GM12878 (cell line): ENCODE results near the gene TENT4B. TPM values are rescaled to one million over a fixed set of nuclear protein-coding genes. Genes with fewer than 3 reads are reported as not detected.
A peak's percentile ranks its signal among the peaks of the same experiment; 100 is the strongest.

ENCODE experiments used
- BRCA1 ChIP-seq: IDR thresholded peaks from 2 replicates; pipeline ENCODE4 v1.6.1; 2011; ENCODE audit warnings: low read depth, low read length, improper control_type of control experiment
- CBX5 ChIP-seq: sonication (generic); IDR thresholded peaks from 2 replicates; pipeline ENCODE4 v1.6.1; 2016; ENCODE audit warnings: low read depth, moderate library complexity, mild to moderate bottlenecking, inconsistent platforms
- IRF3 ChIP-seq: fragments of 450-650 bp; IDR thresholded peaks from 2 replicates; pipeline ENCODE4 v1.6.1; 2014; ENCODE audit warnings: mild to moderate bottlenecking
- IRF5 ChIP-seq: fragments of 450-650 bp; IDR thresholded peaks from 2 replicates; pipeline ENCODE4 v1.6.1; 2017; ENCODE audit warnings: borderline replicate concordance
- MXI1 ChIP-seq: fragments of 150-350 bp; IDR thresholded peaks from 2 replicates; pipeline ENCODE4 v1.6.1; 2011; ENCODE audit warnings: low read depth, mild to moderate bottlenecking, inconsistent platforms, low read length, improper control_type of control experiment
- PAX8 ChIP-seq: fragments of 450-650 bp; IDR thresholded peaks from 2 replicates; pipeline ENCODE4 v1.6.1; 2017; ENCODE audit warnings: mild to moderate bottlenecking, moderate library complexity
- PML ChIP-seq: IDR thresholded peaks from 2 replicates; pipeline ENCODE4 v1.6.1; 2012; ENCODE audit warnings: low read length, inconsistent platforms
- POLR2AphosphoS2 ChIP-seq: IDR thresholded peaks from 2 replicates; pipeline ENCODE4 v1.6.1; 2011; ENCODE audit warnings: low read depth, mild to moderate bottlenecking, low read length, improper control_type of control experiment, moderate library complexity
- RFX5 ChIP-seq: IDR thresholded peaks from 2 replicates; pipeline ENCODE4 v1.6.1; 2011; ENCODE audit warnings: low read depth, low read length, improper control_type of control experiment
- SIX5 ChIP-seq: IDR thresholded peaks from 2 replicates; pipeline ENCODE4 v1.6.1; 2011; ENCODE audit warnings: mild to moderate bottlenecking, low read depth, low read length, moderate library complexity; ENCODE audit not compliant: severe bottlenecking
- SMAD1 ChIP-seq: fragments of 450-650 bp; IDR thresholded peaks from 2 replicates; pipeline ENCODE4 v1.6.1; 2018; ENCODE audit warnings: mild to moderate bottlenecking, low read depth; ENCODE audit not compliant: partially characterized antibody
- STAT1 ChIP-seq: fragments of 450-650 bp; conservative IDR thresholded peaks from 2 replicates; pipeline ENCODE4 v1.6.1; 2014; ENCODE audit warnings: antibody characterized with exemption, mild to moderate bottlenecking
- SUPT20H ChIP-seq: IDR thresholded peaks from 2 replicates; pipeline ENCODE4 v1.6.1; 2011; ENCODE audit warnings: low read depth, mild to moderate bottlenecking, low read length, moderate library complexity, borderline replicate concordance; ENCODE audit not compliant: control insufficient read depth
- ZBTB33 ChIP-seq: fragments of 450-650 bp; IDR thresholded peaks from 2 replicates; pipeline ENCODE4 v1.6.1; 2017; ENCODE audit warnings: mild to moderate bottlenecking
- ZBTB40 ChIP-seq: fragments of 450-650 bp; IDR thresholded peaks from 2 replicates; pipeline ENCODE4 v1.6.1; 2016; ENCODE audit warnings: mild to moderate bottlenecking, moderate library complexity, borderline replicate concordance
- ZNF592 ChIP-seq: fragments of 450-650 bp; IDR thresholded peaks from 2 replicates; pipeline ENCODE4 v1.6.1; 2017; ENCODE audit warnings: mild to moderate bottlenecking, moderate library complexity
- ZZZ3 ChIP-seq: IDR thresholded peaks from 2 replicates; pipeline ENCODE4 v1.6.1; 2011; ENCODE audit warnings: low read depth; ENCODE audit not compliant: control insufficient read depth, insufficient read length
- polyA plus RNA-seq, 11 experiments: library from polyadenylated mRNA; depleted of rRNA in 4 of 11; unstranded in 6 of 11; stranded (reverse) in 5 of 11; fragments of >200 nt; fragmentation: Nextera tagmentation in 4 of 11; fragmentation: Illumina TruSeq in 1 of 11; extraction: Ambion mirVana in 4 of 11; extraction: Trizol in 1 of 11; gene quantifications; 1 replicate in 1 of 11; 2 replicates in 10 of 11; pipeline versions ENCODE4 v1.2.1 to v1.2.3, GENCODE V29; 2011 to 2016; ENCODE audit warnings: inconsistent platforms in 2 of 11, missing spikeins in 2 of 11, low read depth in 1 of 11
- total RNA-seq, 4 experiments: library from RNA; depleted of rRNA in 3 of 4; stranded (reverse); fragments of >200 nt in 3 of 4; fragmentation: Illumina TruSeq in 1 of 4; extraction: Trizol in 1 of 4; gene quantifications; 2 replicates each; pipeline versions ENCODE4 v1.2.1 to v1.2.3, GENCODE V29; 2013 to 2021

TENT4B gene
- total and polyA plus RNA-seq, 10 of the 15 experiments (the other 5 are each of a cell fraction or from before 2014, with no cell fraction given) = 4.4 to 16.7 (median 10.8) TPM

- TF ChIP-seq IRF5 = no peak
- no peak for TF ChIP-seq ZBTB33
- TF ChIP-seq BRCA1 = no peak
- no peak for TF ChIP-seq PML
- no peak for TF ChIP-seq STAT1
- TF ChIP-seq MXI1 = peak; percentile 33; the same call in 1 of the 2 replicates
- TF ChIP-seq SMAD1 = no peak
- TF ChIP-seq ZNF592 = no peak
- no peak for TF ChIP-seq POLR2AphosphoS2
- no peak for TF ChIP-seq SIX5
- no peak for TF ChIP-seq RFX5
- no peak for TF ChIP-seq SUPT20H
- no peak for TF ChIP-seq CBX5
- no peak for TF ChIP-seq IRF3
- TF ChIP-seq ZZZ3 = no peak
- no peak for TF ChIP-seq ZBTB40
- TF ChIP-seq PAX8 = no peak
Measured at GRCh38 chr16:50266337-50267091, 113.4 kb downstream of the TENT4B start, which contains the start of gene ADCY7 (continued).
